OCI-LY3 (cell line): ENCODE data around the gene NOTUM.

ENCODE experiments used
- H2AFZ ChIP-seq: fragments of 200-600, 300-600 bp; shearing (Covaris generic); 2 replicates; pipeline ENCODE4 v1.6.0; 2014; ENCODE audit warnings: antibody characterized with exemption, low read depth, low read length
- H3K27ac ChIP-seq: fragments of 200-600, 300-600 bp; sonication (generic); 2 replicates; pipeline ENCODE4 v1.5.1; 2014; ENCODE audit warnings: mild to moderate bottlenecking, low read length, moderate library complexity, mixed read lengths
- H3K27me3 ChIP-seq: fragments of 200-600, 300-600 bp; sonication (generic); 2 replicates; pipeline ENCODE4 v1.6.1; 2014; ENCODE audit warnings: low read depth, low read length, mixed read lengths
- H3K36me3 ChIP-seq: fragments of 200-600, 300-600 bp; sonication (generic); replicated peaks from 2 replicates; pipeline ENCODE3; 2014; ENCODE audit warnings: low read depth, low read length, mixed read lengths
- H3K4me1 ChIP-seq: fragments of 300-600, 200-600 bp; sonication (generic); 2 replicates; pipeline ENCODE4 v1.6.1; 2014; ENCODE audit warnings: low read length, mixed read lengths
- H3K4me2 ChIP-seq: fragments of 200-600, 300-600 bp; sonication (generic); 2 replicates; pipeline ENCODE4 v1.6.1; 2014; ENCODE audit warnings: low read length, mixed read lengths
- H3K4me3 ChIP-seq: fragments of 300-600, 200-600 bp; sonication (generic); 2 replicates; pipeline ENCODE4 v1.5.1; 2014; ENCODE audit warnings: antibody characterized with exemption, mild to moderate bottlenecking, low read length, moderate library complexity
- H3K79me2 ChIP-seq: fragments of 300-600, 200-600 bp; shearing (Covaris generic); 2 replicates; pipeline ENCODE4 v1.6.1; 2014; ENCODE audit warnings: mild to moderate bottlenecking, low read length, mixed read lengths
- H3K9ac ChIP-seq: fragments of 300-600, 200-600 bp; shearing (Covaris generic); 2 replicates; pipeline ENCODE4 v1.6.0; 2014; ENCODE audit warnings: mild to moderate bottlenecking, low read length, moderate library complexity
- H3K9me3 ChIP-seq: fragments of 200-600, 300-600 bp; shearing (Covaris generic); 2 replicates; pipeline ENCODE4 v1.6.1; 2014; ENCODE audit warnings: low read length, mixed read lengths; ENCODE audit not compliant: insufficient read depth
- H4K20me1 ChIP-seq: fragments of 200-600, 300-600 bp; sonication (generic); 2 replicates; pipeline ENCODE4 v1.6.1; 2016; ENCODE audit warnings: low read length, mixed read lengths; ENCODE audit not compliant: insufficient read depth
- EZH2phosphoT487 ChIP-seq: fragments of 200-600 bp; shearing (Covaris generic); IDR thresholded peaks from 2 replicates; pipeline ENCODE4 v1.6.1; 2018; ENCODE audit warnings: antibody characterized with exemption, mixed run types, low read depth
- TF ChIP-seq, protein P1 (sequence below): fragments of 200-600, 300-600 bp; sonication (generic); IDR thresholded peaks from 2 replicates; pipeline ENCODE4 v1.5.1; 2014; ENCODE audit warnings: antibody characterized with exemption, low read length, low read depth

The NOTUM gene

DNA sequence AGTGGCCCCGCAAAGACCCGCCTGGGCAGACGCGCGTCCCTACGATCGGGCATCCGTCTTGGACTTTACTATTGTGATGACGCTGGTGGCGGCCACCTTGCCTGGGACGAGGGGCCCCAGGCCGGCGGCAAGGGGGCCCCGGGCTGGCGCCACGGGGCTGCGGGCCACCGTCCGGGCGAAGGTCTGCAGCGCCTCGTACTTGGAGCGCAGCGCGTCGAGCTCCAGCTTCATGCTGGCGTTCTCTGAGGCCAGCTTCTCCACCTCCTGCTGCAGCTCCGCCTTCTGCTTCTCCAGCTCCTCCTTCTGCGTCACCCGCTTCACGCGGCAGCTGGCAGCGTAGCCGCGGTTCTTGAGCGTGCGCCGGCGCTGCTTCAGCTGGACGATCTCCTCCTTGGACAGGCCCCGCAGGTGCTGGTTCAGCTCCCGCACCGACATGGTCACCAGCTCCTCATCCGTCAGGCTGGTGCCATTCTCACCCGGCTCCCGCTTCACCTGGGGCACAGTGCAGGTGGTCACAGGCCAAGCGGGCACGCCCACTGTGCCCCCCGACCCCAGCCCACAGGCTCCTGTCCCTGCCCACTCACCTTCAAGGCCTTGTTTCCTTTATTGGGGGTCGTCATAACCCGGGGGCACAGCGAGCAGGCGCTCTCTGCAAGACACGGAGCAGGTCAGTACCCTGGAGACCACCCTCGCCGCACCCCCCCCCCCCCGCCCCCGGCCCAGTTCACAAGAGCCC lies 38.3 kb downstream of the NOTUM start:
- Histone ChIP-seq H3K27ac (no peak overlapping the region), H3K4me3 (no peak overlapping the region), H3K27me3 (no peaks in the 10 kb centered on the region), H3K4me1 (peaks cover 9% of the 10 kb centered on the region; the same call in 1 of the 2 replicates), H2AFZ (no peak overlapping the region), H3K9ac (no peak overlapping the region), H3K36me3 (peaks cover 3% of the 10 kb centered on the region), H4K20me1 (peaks cover 24% of the 10 kb centered on the region), H3K79me2 (peaks cover 71% of the 10 kb centered on the region), H3K4me2 (no peak overlapping the region), H3K9me3 (no peaks in the 10 kb centered on the region)
- no peak for TF ChIP-seq EZH2phosphoT487
- TF ChIP-seq, protein P1, sequence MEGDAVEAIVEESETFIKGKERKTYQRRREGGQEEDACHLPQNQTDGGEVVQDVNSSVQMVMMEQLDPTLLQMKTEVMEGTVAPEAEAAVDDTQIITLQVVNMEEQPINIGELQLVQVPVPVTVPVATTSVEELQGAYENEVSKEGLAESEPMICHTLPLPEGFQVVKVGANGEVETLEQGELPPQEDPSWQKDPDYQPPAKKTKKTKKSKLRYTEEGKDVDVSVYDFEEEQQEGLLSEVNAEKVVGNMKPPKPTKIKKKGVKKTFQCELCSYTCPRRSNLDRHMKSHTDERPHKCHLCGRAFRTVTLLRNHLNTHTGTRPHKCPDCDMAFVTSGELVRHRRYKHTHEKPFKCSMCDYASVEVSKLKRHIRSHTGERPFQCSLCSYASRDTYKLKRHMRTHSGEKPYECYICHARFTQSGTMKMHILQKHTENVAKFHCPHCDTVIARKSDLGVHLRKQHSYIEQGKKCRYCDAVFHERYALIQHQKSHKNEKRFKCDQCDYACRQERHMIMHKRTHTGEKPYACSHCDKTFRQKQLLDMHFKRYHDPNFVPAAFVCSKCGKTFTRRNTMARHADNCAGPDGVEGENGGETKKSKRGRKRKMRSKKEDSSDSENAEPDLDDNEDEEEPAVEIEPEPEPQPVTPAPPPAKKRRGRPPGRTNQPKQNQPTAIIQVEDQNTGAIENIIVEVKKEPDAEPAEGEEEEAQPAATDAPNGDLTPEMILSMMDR = no peak

DNA sequence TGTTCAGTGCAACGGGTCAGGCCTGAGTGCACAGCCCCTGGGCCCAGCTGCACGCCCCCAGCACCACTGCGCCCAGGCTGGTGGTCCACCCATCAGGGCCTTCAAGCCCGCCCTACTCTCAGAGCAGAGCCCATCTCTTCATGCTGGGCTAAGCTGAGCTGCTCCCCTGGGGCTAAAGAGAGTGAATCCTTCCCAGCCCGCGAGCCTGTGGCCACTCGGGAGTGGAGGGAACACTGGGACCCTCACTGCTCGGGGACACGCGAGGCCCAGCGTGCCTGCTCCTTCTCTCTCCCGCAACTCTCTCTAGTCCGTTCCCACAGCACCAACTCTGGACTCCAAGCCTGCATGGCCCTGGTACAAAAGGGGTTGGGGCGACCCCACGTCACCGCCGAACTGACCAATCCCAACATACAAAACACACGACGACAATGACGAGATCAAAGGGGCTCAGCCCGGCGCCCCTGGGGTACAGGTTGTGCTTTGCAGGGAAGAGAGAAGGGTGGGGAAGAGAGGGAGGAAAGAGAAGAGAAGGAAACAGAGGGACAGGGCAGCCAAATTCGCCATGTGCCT lies 38.9 kb downstream of the NOTUM start:
- TF ChIP-seq, protein P1 = no peak
- no peak for TF ChIP-seq EZH2phosphoT487
- H3K4me2 ChIP-seq = no peak overlapping the region
- no peak overlapping the region for H3K27ac ChIP-seq
- H3K36me3 ChIP-seq = peaks cover 3% of the 10 kb centered on the region
- H2AFZ ChIP-seq = no peak overlapping the region
- H4K20me1 ChIP-seq = peaks cover 27% of the 10 kb centered on the region
- no peak overlapping the region for H3K9ac ChIP-seq
- H3K4me3 ChIP-seq = no peak overlapping the region
- H3K79me2 ChIP-seq = peaks cover 76% of the 10 kb centered on the region
- H3K4me1 ChIP-seq = peaks cover 11% of the 10 kb centered on the region
- H3K9me3 ChIP-seq = no peaks in the 10 kb centered on the region
- no peaks in the 10 kb centered on the region for H3K27me3 ChIP-seq

DNA sequence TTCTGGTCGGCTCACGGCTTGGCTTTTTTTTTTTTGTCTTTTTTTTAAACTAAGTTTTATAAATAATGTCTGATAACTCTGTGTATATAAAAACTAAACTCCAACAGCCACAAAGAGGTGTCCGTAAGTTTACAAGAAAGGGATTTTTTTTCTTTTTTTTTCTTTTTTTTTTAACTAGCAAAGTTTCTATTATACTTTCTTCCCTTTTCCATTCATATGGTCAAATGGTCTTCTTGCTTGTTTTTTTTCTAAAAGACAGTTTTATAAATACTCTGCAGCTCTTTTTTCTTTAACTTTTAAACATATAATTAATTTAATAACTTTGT lies 39.5 kb downstream of the NOTUM start:
- Histone ChIP-seq H3K9me3 (no peaks in the 10 kb centered on the region), H3K4me2 (no peak overlapping the region), H3K9ac (no peak overlapping the region), H2AFZ (no peak overlapping the region), H3K36me3 (peaks cover 3% of the 10 kb centered on the region), H3K4me1 (peaks cover 16% of the 10 kb centered on the region), H3K79me2 (peaks cover 76% of the 10 kb centered on the region), H3K27me3 (no peaks in the 10 kb centered on the region), H4K20me1 (peaks cover 31% of the 10 kb centered on the region), H3K4me3 (no peak overlapping the region), H3K27ac (no peak overlapping the region)
- TF ChIP-seq, protein P1 = no peak
- no peak for TF ChIP-seq EZH2phosphoT487

DNA sequence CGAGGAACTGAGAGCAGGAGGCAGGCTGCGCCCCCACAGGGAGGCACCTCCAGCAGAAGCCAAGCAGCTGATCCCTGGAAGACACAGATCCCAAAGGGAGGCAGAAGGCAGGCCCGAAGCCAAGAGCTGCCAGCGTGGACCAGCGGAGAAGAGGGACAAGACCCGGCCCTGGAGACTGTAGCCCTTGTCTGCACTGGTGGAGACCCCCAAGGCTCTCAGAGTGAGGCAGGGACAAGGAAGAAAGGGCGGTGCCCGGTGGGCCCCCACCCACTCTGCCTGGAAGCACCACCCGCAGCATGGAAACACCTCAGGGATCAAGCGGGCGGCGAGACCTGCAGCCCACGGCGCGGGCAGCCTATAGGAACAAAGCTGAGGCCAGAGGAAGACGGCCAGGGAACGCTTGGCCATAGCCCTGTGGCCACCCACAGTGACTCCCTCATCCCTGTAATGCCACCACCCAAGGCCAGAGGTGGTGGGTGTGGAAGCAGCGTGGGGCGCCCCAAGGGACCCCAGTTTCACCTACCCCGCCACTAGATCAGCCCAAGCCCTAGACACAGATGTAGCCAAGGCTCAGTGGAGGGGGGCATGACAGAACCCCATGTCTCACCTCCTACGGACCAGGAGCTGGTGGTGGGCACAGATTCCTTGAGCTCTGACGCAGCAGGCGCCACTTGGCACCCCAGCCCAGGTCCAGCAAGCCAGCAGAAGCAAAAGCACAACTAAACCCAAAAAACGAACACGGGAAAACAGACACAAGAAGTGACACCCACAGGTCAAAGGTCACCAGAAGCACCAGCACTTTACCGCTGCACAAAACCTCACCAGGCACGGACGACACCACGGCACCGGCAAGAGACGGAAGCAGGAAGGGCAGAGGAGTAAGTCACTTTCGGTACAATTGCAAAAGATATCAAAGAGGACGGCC lies 40.1 kb downstream of the NOTUM start:
- Histone ChIP-seq H3K4me2 (no peak overlapping the region), H3K27me3 (no peaks in the 10 kb centered on the region), H4K20me1 (peaks cover 26% of the 10 kb centered on the region), H2AFZ (no peak overlapping the region), H3K79me2 (peaks cover 75% of the 10 kb centered on the region), H3K27ac (no peak overlapping the region), H3K36me3 (peaks cover 7% of the 10 kb centered on the region), H3K4me3 (no peak overlapping the region), H3K9me3 (no peaks in the 10 kb centered on the region), H3K9ac (no peak overlapping the region), H3K4me1 (peaks cover 12% of the 10 kb centered on the region)
- no peak for TF ChIP-seq EZH2phosphoT487
- TF ChIP-seq, protein P1 = no peak
